Stimulated activated CD8-positive, alpha-beta memory T cell treated with anti-CD3 and anti-CD28 coated beads, Interleukin-12 subunit alpha, Interleukin-12 subunit beta, amount 100 ng/mL, for 24 hours (primary cell): ENCODE results near the gene EVC.
"Not testable (repeated sequence)": the region's sequence is repeated elsewhere in the genome, so short reads cannot be mapped to it uniquely, and the experiment has no call there.

Experiments
- DNase-seq: peaks from one replicate; pipeline ENCODE4 v3.0.0-alpha.2; 2020; ENCODE audit errors: extremely low read depth

EVC gene

DNA sequence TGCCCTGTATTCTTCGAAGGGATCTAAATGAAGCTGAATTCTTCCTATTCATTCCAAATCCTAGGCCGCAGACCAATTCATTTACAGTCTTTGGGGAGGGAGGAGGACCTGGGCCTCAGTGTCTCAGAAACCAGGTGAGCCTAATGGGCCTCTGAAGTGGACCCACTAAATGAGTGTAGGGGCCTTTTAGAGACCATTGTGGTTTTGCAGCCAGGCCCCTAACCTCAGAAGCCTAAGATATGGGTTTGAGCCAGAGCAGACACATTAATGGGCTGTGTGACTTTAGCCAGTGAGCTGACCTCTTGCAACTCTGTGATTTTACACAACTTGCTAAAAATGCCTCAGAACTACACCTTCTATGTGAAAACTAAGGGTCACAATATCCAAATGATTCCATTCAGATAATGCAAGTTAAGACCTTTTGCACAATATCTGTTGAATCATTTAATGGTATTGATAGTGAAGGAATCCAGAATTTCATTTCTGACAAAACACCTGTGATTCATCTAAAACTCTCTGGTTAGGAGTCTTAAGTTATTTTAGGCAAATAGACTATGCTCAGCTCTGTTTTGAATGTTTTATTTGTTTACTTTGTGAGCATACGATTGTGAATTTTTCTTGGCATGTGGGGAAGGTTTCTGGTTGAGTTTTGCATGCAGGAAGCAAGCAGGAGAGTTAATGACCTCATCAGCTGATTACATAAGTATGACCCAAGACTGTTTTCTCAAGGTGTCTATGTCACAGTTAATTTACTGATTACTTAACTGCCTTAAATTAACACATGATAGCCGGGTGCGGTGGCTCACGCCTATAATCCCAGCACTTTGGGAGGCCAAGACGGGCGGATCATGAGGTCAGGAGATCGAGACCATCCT is 75.0 kb downstream of the EVC start:
- no peak for DNase-seq

- no peak for DNase-seq
Observed at GRCh38 chr4:5787311-5787710, 76.3 kb downstream of the EVC start.

GRCh38 chr4:5788144-5788543 is 77.1 kb downstream of the EVC start:
- no peak for DNase-seq

GRCh38 chr4:5789141-5789540 is 78.1 kb downstream of the EVC start:
- DNase-seq = no peak

GRCh38 chr4:5790546-5790857 is 79.5 kb downstream of the EVC start:
- DNase-seq = no peak

DNA sequence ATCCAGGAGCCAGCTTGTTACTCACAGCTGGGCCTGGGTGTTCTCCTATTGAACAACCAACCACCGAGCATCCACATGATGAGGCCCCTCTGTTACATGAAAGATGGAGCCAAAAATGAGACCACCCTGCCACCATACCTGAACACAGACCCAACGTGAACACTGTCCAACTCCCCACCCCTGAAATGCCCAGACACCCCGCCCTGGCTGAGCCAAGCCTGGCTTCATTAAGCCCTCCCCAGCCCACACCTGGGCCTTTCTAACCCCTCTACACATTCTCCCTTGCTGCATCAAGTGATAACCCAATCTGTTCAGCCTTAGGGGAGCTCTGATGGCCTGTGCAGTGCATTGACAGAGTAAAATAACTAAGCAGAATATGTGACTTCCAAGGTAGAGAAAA is 80.7 kb downstream of the EVC start:
- no peak for DNase-seq

- DNase-seq = no peak
Observed at GRCh38 chr4:5793514-5793913, 82.5 kb downstream of the EVC start.

GRCh38 chr4:5795580-5795979 is 84.6 kb downstream of the EVC start:
- no peak for DNase-seq

DNA sequence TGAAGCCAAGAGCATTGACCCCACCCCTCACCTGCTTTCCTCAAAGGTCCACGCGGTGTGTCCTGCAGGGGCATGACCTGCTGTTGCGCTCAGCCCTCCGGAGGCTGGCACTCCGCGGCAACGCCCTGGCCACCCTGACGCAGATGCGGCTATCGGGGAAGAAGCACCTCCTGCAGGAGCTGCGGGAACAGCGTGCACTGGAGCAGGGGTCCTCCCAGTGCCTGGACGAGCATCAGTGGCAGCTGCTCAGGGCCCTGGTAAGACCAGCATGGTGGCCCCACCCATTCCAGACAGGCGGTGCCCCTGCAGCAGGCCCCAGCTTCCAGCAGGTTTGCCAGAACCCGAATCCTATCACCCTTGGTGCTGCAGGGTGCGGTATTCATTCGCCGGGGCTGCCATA is 86.0 kb downstream of the EVC start:
- DNase-seq = no peak

DNA sequence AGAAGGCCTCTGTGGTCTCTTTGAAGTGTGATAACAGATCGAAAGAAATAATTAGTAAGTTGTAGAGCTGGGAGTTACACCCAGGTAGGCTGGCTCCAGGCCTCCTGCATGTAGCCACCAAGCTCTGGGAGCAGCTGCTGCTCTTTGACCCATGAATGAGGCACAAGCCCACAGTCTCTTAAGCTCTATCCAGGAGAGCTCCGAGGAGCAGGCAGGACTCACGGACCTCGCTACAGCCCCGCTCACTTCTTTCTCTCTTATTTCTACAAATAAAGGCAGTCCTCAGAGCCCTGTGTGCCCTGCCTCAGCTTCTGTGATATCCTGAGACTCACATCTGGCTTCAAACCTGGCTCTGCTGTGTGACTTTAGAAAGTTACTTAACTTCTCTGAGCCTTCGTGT is 86.9 kb downstream of the EVC start:
- DNase-seq = no peak

DNA sequence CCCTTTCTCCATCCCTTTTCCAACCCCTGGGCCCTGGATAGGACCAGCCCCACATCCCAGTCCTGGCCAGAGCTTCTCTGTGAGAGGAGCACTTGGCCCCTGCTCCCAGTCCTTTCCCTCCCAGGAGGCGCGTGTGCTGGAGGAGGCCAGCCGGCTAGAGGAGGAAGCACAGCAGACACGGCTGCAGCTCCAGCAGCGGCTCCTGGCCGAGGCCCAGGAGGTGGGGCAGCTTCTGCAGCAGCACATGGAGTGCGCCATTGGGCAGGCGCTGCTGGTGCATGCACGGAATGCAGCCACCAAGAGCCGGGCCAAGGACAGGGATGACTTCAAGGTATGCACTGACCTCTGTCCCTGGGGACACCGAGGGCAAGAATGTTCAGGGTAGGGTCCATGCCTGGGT is 87.5 kb downstream of the EVC start:
- no peak for DNase-seq

DNA sequence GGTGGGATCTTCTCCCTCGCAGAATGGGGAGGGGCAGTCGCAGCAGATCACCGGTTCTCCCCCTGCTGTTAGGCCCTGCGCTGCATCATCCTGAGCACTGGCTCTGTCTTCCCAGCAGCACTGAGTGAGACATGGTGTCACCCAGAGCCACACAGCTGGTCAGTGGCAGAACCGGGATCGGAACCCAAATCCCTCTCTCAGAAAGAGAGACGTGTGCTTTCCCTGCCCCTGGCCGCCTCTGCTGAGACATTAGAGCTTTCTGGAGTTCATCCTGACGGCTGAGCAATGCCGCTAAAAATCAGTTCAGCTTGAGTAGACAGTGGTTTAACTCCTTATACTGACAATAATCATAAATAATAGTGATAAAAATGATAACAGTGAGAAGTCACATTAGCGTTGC is 87.9 kb downstream of the EVC start:
- DNase-seq = no peak

DNA sequence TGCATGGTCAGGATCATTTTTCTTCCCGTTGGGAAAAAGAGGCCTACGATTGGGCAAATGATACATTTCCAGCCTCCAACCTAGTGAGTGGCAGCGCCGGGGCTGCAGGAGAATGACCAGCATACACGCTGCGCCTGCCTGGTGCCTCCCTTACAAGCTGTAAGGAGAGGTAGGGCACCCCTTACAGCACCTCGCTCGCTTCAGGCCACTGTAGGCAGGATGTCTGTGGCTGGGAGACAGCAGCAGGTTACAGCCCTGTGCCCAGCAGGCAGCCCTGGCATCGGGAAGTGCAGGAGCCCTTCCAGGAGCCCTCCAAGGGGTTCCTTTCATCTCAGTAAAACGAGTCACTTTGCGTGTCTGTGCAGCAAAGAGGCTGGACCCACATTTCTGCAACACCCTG is 88.4 kb downstream of the EVC start:
- no peak for DNase-seq

- DNase-seq = no peak
Observed at GRCh38 chr4:5800496-5800895, 89.5 kb downstream of the EVC start.

GRCh38 chr4:5801696-5802095 is 90.7 kb downstream of the EVC start:
- DNase-seq = no peak

DNA sequence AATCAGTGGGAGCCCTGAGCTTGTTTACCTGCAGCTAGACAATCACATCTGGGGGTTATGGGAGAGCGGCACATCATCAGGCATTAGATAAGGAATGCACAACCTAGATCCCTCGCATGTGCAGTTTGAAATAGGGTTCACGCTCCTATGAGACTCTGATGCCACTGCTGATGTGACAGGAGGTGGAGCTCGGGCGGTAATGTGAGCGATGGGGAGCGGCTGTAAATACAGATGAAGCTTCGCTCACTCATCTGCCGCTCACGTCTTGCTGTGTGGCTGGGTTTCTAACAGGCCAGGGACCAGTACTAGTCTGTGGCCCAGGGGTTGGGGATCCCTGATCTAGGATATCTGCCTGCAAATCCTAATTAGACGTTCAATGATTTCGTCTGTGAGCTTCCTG is 91.6 kb downstream of the EVC start:
- no peak for DNase-seq

- DNase-seq = no peak
Observed at GRCh38 chr4:5804656-5805055, 93.7 kb downstream of the EVC start.

GRCh38 chr4:5805270-5805669 is 94.3 kb downstream of the EVC start:
- no peak for DNase-seq

DNA sequence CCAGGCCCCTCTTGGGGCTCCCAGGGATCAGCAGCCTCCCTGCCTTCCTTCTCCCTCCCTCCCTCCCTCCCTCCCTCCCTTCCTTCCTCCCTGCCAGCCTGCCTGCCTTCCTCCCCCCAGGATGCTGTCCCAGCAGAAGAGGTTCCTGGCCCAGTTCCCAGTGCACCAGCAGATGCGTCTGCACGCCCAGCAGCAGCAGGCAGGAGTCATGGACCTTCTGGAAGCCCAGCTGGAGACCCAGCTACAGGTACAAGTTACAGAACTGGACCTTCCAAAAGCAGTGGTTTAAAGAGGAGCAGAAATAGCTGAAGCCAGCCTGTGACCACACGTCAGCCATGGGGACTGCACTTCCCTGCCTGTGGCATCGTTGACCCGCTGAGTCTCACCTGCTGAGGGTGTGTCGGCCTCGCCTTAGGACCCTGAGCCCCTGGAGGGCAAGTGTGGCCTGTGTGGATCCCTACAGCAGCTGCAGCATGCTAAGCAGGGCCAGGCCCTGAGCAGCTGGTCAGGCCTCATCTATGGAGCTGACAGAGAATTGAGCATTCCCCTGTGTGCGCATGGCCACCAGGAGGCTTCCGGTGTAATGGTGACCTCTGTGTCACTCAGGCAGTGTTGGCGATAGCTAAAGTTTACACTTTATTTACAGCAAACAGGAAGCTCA is 97.2 kb downstream of the EVC start:
- no peak for DNase-seq

GRCh38 chr4:5809216-5809776 is 98.3 kb downstream of the EVC start:
- DNase-seq = no peak

- no peak for DNase-seq
Observed at GRCh38 chr4:5810151-5810550, 99.2 kb downstream of the EVC start.

- DNase-seq = no peak
Observed at GRCh38 chr4:5810770-5811430, 99.9 kb downstream of the EVC start.

- not testable (repeated sequence) for DNase-seq
Observed at GRCh38 chr4:5812057-5812456, 101.1 kb downstream of the EVC start.
